Measurements from ENCODE around the gene EZR.

EZR gene

GRCh38 chr6:158777510-158777909 lies 41.7 kb downstream of the EZR start:
- no peak for DNase-seq (ENCODE audit: low spot score)
- no peak for TF ChIP-seq CTCF (IDR thresholded peaks at IDR 0.05; ENCODE audit: borderline replicate concordance, control extremely low read depth, extremely low read depth, insufficient read depth, missing control alignments)
- in situ Hi-C loops (cut with MboI; ENCODE audit: low sequenced_read_pairs, unreplicated experiment) = no loop called here

DNA sequence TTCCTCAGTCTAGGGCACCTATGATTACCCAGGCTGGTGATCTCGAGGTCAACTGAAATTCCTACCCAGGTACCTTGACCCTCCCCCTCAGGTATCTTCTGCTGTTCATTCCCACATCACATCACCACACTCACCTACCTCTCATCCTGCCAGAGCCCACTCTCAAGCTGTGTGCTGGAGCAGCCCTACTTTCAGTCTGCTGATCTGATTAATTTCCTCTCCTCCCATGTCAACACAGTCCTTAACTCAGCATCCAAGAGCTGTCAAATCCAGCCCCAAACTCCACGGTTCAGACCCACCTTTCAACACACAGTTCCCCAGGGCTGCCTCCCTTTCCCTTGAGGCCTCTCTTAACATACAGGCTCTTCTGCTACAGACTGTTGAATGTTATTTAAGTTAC lies 42.4 kb downstream of the EZR start:
- in situ Hi-C loops (cut with MboI; ENCODE audit: low sequenced_read_pairs, unreplicated experiment) = no loop called here
- TF ChIP-seq CTCF (IDR thresholded peaks at IDR 0.05; ENCODE audit: borderline replicate concordance, control extremely low read depth, extremely low read depth, insufficient read depth, missing control alignments) = no peak
- DNase-seq (ENCODE audit: low spot score) = no peak

DNA sequence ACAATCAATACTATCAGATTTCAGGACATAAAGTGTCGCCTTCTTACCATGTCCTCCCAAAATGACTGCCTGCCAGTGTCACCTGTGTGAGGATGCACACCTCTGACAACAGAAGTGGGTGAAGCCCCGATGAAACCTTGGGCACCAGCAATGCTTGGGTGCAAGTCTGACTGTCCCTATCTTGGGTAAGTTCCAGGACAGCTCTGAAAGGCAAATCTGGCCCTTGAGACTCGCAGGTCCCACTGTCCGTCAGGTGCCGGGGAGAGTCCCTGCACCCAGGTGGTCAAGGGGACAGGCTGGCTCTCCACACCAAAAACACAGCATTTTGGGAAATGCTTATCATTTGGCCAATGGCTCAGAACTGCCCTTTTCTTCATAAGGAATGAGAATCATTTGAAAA lies 43.3 kb downstream of the EZR start:
- no peak for TF ChIP-seq CTCF (IDR thresholded peaks at IDR 0.05; ENCODE audit: borderline replicate concordance, control extremely low read depth, extremely low read depth, insufficient read depth, missing control alignments)
- in situ Hi-C loops (cut with MboI; ENCODE audit: low sequenced_read_pairs, unreplicated experiment) = no loop called here
- no peak for DNase-seq (ENCODE audit: low spot score)

GRCh38 chr6:158774717-158775449 lies 44.3 kb downstream of the EZR start:
- TF ChIP-seq CTCF (IDR thresholded peaks at IDR 0.05; ENCODE audit: borderline replicate concordance, control extremely low read depth, extremely low read depth, insufficient read depth, missing control alignments) = no peak
- no peak for DNase-seq (ENCODE audit: low spot score)
- in situ Hi-C loops (cut with MboI; ENCODE audit: low sequenced_read_pairs, unreplicated experiment) = no loop called here

- no peak for TF ChIP-seq CTCF (IDR thresholded peaks at IDR 0.05; ENCODE audit: borderline replicate concordance, control extremely low read depth, extremely low read depth, insufficient read depth, missing control alignments)
- no peak for DNase-seq (ENCODE audit: low spot score)
- in situ Hi-C loops (cut with MboI; ENCODE audit: low sequenced_read_pairs, unreplicated experiment) = no loop called here
Observed at GRCh38 chr6:158773581-158774449, 45.4 kb downstream of the EZR start.

- DNase-seq (ENCODE audit: low spot score) = no peak
- in situ Hi-C loops (cut with MboI; ENCODE audit: low sequenced_read_pairs, unreplicated experiment) = no loop called here
- TF ChIP-seq CTCF (IDR thresholded peaks at IDR 0.05; ENCODE audit: borderline replicate concordance, control extremely low read depth, extremely low read depth, insufficient read depth, missing control alignments) = no peak
Observed at GRCh38 chr6:158772851-158773371, 46.3 kb downstream of the EZR start.
